ENCODE measurements around the gene GJA9.

Gene GJA9

GRCh38 chr1:38834221-38834782 lies 47.1 kb downstream of the GJA9 start:
- no peak for DNase-seq (ENCODE audit: low read depth, low spot score)
- H3K27ac ChIP-seq, result no peak overlapping the region

GRCh38 chr1:38833146-38833545 lies 48.2 kb downstream of the GJA9 start:
- no peak overlapping the region for H3K27ac ChIP-seq
- no peak for DNase-seq (ENCODE audit: low read depth, low spot score)

GRCh38 chr1:38832370-38832734 lies 49.0 kb downstream of the GJA9 start:
- no peak for DNase-seq (ENCODE audit: low read depth, low spot score)
- H3K27ac ChIP-seq, result no peak overlapping the region

- DNase-seq (ENCODE audit: low read depth, low spot score), result no peak
- H3K27ac ChIP-seq, result no peak overlapping the region
Observed at GRCh38 chr1:38831731-38832369, 49.5 kb downstream of the GJA9 start.

GRCh38 chr1:38829368-38829767 lies 52.0 kb downstream of the GJA9 start:
- H3K27ac ChIP-seq, result no peak overlapping the region
- no peak for DNase-seq (ENCODE audit: low read depth, low spot score)

GRCh38 chr1:38827318-38827717 lies 54.1 kb downstream of the GJA9 start:
- H3K27ac ChIP-seq, result no peak overlapping the region
- DNase-seq (ENCODE audit: low read depth, low spot score), result no peak

- H3K27ac ChIP-seq, result no peak overlapping the region
- DNase-seq (ENCODE audit: low read depth, low spot score), result no peak
Observed at GRCh38 chr1:38826886-38827285, 54.5 kb downstream of the GJA9 start.

GRCh38 chr1:38826262-38826661 lies 55.1 kb downstream of the GJA9 start:
- no peak for DNase-seq (ENCODE audit: low read depth, low spot score)
- H3K27ac ChIP-seq, result no peak overlapping the region
